ENCODE data around the gene CDKL4.
"Not testable (repeated sequence)": the region's sequence is repeated elsewhere in the genome, so short reads cannot be mapped to it uniquely, and the experiment has no call there.

Gene CDKL4

DNA sequence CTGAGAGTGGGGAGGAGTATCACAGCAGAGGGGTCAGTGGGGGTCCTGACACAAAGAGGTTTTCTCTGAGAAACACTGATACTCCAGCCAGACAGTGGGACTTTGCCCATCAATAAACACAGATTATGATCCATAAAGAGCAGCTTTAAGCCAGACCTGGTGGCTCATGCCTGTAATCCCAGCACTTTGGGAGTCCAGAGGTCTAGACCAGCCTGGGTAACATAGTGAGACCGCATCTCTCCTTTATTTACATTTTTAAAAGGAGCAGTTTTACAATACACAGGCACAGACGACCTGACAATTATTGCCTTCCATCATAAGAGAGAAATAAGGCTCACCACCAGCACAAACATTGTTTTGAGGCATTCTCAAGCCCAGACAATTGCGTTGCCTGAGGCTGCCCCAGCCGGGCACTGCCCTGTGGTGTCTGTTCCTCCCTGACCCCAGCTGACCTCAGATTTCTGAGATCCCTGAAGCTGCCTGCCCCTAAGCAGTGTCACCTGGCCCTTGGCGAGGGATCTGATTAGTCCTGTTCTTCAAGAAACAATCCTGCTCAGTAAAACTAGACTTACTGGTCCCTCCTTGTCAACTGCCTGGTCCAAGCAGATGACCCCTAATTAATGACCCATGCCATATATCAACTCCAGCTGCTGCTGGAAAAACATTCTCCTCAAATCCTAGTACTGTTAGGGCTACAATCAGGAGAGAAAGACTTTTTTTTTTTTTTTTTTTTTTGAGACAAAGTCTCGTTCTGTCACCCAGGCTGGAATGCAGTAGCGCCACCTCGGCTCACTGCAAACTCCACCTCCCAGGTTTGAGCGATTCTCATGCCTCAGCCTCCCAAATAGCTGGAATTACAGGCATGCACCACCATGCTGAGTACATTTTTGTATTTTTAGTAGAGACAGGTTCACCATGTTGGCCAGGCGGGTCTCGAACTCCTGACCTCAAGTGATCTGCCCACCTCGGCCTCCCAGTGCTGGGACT, 63.5 kb downstream of the CDKL4 start:
- no peaks in the 10 kb centered on the region for H3K9me3 ChIP-seq (ENCODE audit: control insufficient read depth, insufficient read depth, low read length)
- H3K36me3 ChIP-seq (ENCODE audit: control insufficient read depth, insufficient read depth, low read length), result no peaks in the 10 kb centered on the region
- peaks cover 10% of the 10 kb centered on the region; the same call in 1 of the 2 replicates for H3K4me1 ChIP-seq (ENCODE audit: control insufficient read depth, insufficient read depth, low read length)
- no peaks in the 10 kb centered on the region for H3K27me3 ChIP-seq (ENCODE audit: control insufficient read depth, insufficient read depth, low read length)
- no peak overlapping the region for H3K4me3 ChIP-seq (ENCODE audit: low read depth, low read length)
- no peak overlapping the region for H3K27ac ChIP-seq (ENCODE audit: low read depth, low read length)
- H3K9ac ChIP-seq (ENCODE audit: low read depth, low read length), result no peak overlapping the region

GRCh38 chr2:39178756-39179155, 65.0 kb downstream of the CDKL4 start:
- H3K4me3 ChIP-seq (ENCODE audit: low read depth, low read length), result no peak overlapping the region
- H3K27me3 ChIP-seq (ENCODE audit: control insufficient read depth, insufficient read depth, low read length), result no peaks in the 10 kb centered on the region
- H3K4me1 ChIP-seq (ENCODE audit: control insufficient read depth, insufficient read depth, low read length), result peaks cover 11% of the 10 kb centered on the region; the same call in 1 of the 2 replicates
- H3K9ac ChIP-seq (ENCODE audit: low read depth, low read length), result no peak overlapping the region
- H3K9me3 ChIP-seq (ENCODE audit: control insufficient read depth, insufficient read depth, low read length), result no peaks in the 10 kb centered on the region
- no peak overlapping the region for H3K27ac ChIP-seq (ENCODE audit: low read depth, low read length)
- H3K36me3 ChIP-seq (ENCODE audit: control insufficient read depth, insufficient read depth, low read length), result no peaks in the 10 kb centered on the region

GRCh38 chr2:39176997-39177396, 66.8 kb downstream of the CDKL4 start:
- Histone ChIP-seq H3K4me3 (ENCODE audit: low read depth, low read length) (no peak overlapping the region), H3K9ac (ENCODE audit: low read depth, low read length) (no peak overlapping the region), H3K9me3 (ENCODE audit: control insufficient read depth, insufficient read depth, low read length) (no peaks in the 10 kb centered on the region), H3K36me3 (ENCODE audit: control insufficient read depth, insufficient read depth, low read length) (no peaks in the 10 kb centered on the region), H3K27ac (ENCODE audit: low read depth, low read length) (no peak overlapping the region), H3K4me1 (ENCODE audit: control insufficient read depth, insufficient read depth, low read length) (peaks cover 11% of the 10 kb centered on the region; the same call in 1 of the 2 replicates), H3K27me3 (ENCODE audit: control insufficient read depth, insufficient read depth, low read length) (no peaks in the 10 kb centered on the region)

DNA sequence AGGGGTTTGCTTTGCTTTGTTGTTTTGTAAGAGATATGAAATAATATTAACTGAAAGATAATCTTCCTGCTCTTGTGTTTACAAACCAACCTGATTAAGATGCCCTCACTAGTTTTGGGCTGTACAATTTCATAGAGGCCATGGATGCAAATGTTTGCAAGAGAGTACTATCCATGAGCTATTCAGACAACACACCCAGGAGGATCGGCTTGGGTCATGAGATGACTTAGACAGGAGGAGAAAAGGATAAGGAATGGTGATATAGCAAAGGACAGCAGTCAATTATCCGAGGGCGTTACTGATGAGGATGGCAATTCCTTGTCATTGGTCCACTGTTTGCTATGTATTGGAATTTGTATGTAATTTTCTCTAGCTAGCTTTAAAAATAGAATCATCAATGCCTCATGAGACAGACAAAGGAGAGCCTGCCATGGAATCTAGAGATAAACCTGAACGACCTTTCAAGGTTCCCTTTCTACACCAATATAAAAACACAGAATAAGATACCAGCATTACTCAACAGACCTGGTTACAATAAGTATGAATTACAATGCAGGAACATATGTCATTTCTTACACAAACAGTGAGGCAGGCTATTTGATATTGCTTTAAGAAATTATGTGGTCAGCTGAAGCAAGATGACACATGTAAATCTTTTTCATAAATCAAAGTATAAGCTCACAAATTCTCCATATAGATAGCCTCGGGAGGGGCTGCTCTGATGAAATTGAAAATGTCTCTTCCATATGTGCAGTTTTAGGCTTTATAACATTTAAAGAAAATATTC, 68.6 kb downstream of the CDKL4 start:
- Histone ChIP-seq H3K4me3 (ENCODE audit: low read depth, low read length) (no peak overlapping the region), H3K27me3 (ENCODE audit: control insufficient read depth, insufficient read depth, low read length) (no peaks in the 10 kb centered on the region), H3K9ac (ENCODE audit: low read depth, low read length) (no peak overlapping the region), H3K36me3 (ENCODE audit: control insufficient read depth, insufficient read depth, low read length) (no peaks in the 10 kb centered on the region), H3K27ac (ENCODE audit: low read depth, low read length) (no peak overlapping the region), H3K4me1 (ENCODE audit: control insufficient read depth, insufficient read depth, low read length) (peaks cover 10% of the 10 kb centered on the region; the same call in 1 of the 2 replicates), H3K9me3 (ENCODE audit: control insufficient read depth, insufficient read depth, low read length) (no peaks in the 10 kb centered on the region)

- H3K27me3 ChIP-seq (ENCODE audit: control insufficient read depth, insufficient read depth, low read length), result no peaks in the 10 kb centered on the region
- H3K4me3 ChIP-seq (ENCODE audit: low read depth, low read length), result no peak overlapping the region
- peaks cover 9% of the 10 kb centered on the region; the same call in 1 of the 2 replicates for H3K4me1 ChIP-seq (ENCODE audit: control insufficient read depth, insufficient read depth, low read length)
- H3K27ac ChIP-seq (ENCODE audit: low read depth, low read length), result no peak overlapping the region
- no peak overlapping the region for H3K9ac ChIP-seq (ENCODE audit: low read depth, low read length)
- H3K36me3 ChIP-seq (ENCODE audit: control insufficient read depth, insufficient read depth, low read length), result no peaks in the 10 kb centered on the region
- H3K9me3 ChIP-seq (ENCODE audit: control insufficient read depth, insufficient read depth, low read length), result no peaks in the 10 kb centered on the region
These were observed 69.7 kb downstream of the CDKL4 start for GRCh38 chr2:39174022-39174421.

GRCh38 chr2:39172047-39172706, 71.6 kb downstream of the CDKL4 start:
- H3K27ac ChIP-seq (ENCODE audit: low read depth, low read length); H3K27me3 ChIP-seq (ENCODE audit: control insufficient read depth, insufficient read depth, low read length); H3K36me3 ChIP-seq (ENCODE audit: control insufficient read depth, insufficient read depth, low read length); H3K4me3 ChIP-seq (ENCODE audit: low read depth, low read length); H3K9ac ChIP-seq (ENCODE audit: low read depth, low read length); H3K9me3 ChIP-seq (ENCODE audit: control insufficient read depth, insufficient read depth, low read length): not testable (repeated sequence)
- peaks cover 12% of the 10 kb centered on the region; the same call in 1 of the 2 replicates for H3K4me1 ChIP-seq (ENCODE audit: control insufficient read depth, insufficient read depth, low read length)

DNA sequence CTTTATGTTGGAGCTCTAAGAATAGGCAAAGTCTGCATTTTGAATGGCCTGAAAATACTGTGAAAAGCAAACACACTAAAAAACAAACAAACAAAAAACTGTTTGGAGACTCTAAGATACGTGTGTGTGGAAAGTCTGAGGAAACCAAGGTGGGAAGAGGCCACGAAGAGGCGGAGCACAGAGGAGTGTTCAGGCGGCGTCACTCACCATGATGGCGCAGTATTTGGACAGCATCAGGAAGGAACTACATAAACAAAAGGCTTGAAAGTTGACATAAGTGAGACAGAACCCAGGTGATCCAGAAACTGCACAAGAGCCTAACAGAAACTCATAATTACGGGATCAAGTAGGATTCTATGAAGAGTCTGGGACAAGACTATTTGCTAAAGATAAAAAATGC, 72.1 kb downstream of the CDKL4 start:
- no peaks in the 10 kb centered on the region for H3K36me3 ChIP-seq (ENCODE audit: control insufficient read depth, insufficient read depth, low read length)
- H3K27me3 ChIP-seq (ENCODE audit: control insufficient read depth, insufficient read depth, low read length), result no peaks in the 10 kb centered on the region
- no peak overlapping the region for H3K27ac ChIP-seq (ENCODE audit: low read depth, low read length)

GRCh38 chr2:39164089-39164488, 79.7 kb downstream of the CDKL4 start:
- Histone ChIP-seq H3K36me3 (ENCODE audit: control insufficient read depth, insufficient read depth, low read length) (no peaks in the 10 kb centered on the region), H3K4me1 (ENCODE audit: control insufficient read depth, insufficient read depth, low read length) (peaks cover 12% of the 10 kb centered on the region), H3K9ac (ENCODE audit: low read depth, low read length) (no peak overlapping the region), H3K4me3 (ENCODE audit: low read depth, low read length) (no peak overlapping the region), H3K27me3 (ENCODE audit: control insufficient read depth, insufficient read depth, low read length) (no peaks in the 10 kb centered on the region), H3K27ac (ENCODE audit: low read depth, low read length) (no peak overlapping the region), H3K9me3 (ENCODE audit: control insufficient read depth, insufficient read depth, low read length) (no peaks in the 10 kb centered on the region)

More for the DNA sequence above, 72.1 kb downstream of the CDKL4 start:
- no peak overlapping the region for H3K9ac ChIP-seq (ENCODE audit: low read depth, low read length)
- no peak overlapping the region for H3K4me3 ChIP-seq (ENCODE audit: low read depth, low read length)
- H3K4me1 ChIP-seq (ENCODE audit: control insufficient read depth, insufficient read depth, low read length), result peaks cover 12% of the 10 kb centered on the region; the same call in 1 of the 2 replicates
- no peaks in the 10 kb centered on the region for H3K9me3 ChIP-seq (ENCODE audit: control insufficient read depth, insufficient read depth, low read length)

DNA sequence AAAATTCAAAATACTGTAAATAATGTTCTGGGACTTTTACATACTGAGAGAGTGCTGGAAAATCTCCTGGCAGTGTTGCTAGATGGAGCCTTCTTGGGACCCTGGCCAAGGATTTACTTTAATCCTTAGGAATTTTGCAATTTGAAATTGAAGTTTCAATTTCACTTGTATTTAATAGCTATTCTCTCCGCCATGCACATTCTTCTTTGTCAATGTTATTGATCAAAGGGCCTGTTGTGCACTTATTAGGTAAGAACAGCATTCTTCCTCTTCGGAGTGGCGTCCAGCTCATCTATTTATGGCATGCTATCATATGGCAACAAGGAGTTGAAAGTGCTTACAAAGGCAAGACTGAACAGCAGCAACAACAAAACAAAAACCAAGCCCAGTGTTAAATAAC, 82.8 kb downstream of the CDKL4 start:
- Histone ChIP-seq H3K9me3 (ENCODE audit: control insufficient read depth, insufficient read depth, low read length) (no peaks in the 10 kb centered on the region), H3K4me1 (ENCODE audit: control insufficient read depth, insufficient read depth, low read length) (peaks cover 8% of the 10 kb centered on the region), H3K27me3 (ENCODE audit: control insufficient read depth, insufficient read depth, low read length) (no peaks in the 10 kb centered on the region), H3K9ac (ENCODE audit: low read depth, low read length) (no peak overlapping the region), H3K4me3 (ENCODE audit: low read depth, low read length) (no peak overlapping the region), H3K36me3 (ENCODE audit: control insufficient read depth, insufficient read depth, low read length) (no peaks in the 10 kb centered on the region), H3K27ac (ENCODE audit: low read depth, low read length) (no peak overlapping the region)

- H3K27me3 ChIP-seq (ENCODE audit: control insufficient read depth, insufficient read depth, low read length), result no peaks in the 10 kb centered on the region
- H3K9ac ChIP-seq (ENCODE audit: low read depth, low read length), result no peak overlapping the region
- no peak overlapping the region for H3K4me3 ChIP-seq (ENCODE audit: low read depth, low read length)
- peaks cover 15% of the 10 kb centered on the region for H3K4me1 ChIP-seq (ENCODE audit: control insufficient read depth, insufficient read depth, low read length)
- H3K36me3 ChIP-seq (ENCODE audit: control insufficient read depth, insufficient read depth, low read length), result no peaks in the 10 kb centered on the region
- H3K27ac ChIP-seq (ENCODE audit: low read depth, low read length), result no peak overlapping the region
- no peaks in the 10 kb centered on the region for H3K9me3 ChIP-seq (ENCODE audit: control insufficient read depth, insufficient read depth, low read length)
These were observed 84.5 kb downstream of the CDKL4 start for GRCh38 chr2:39159283-39159682.

Measured in HUES48 (cell line).